ENCODE measurements around the gene DGKG. TPM values are rescaled to one million over a fixed set of nuclear protein-coding genes. Genes with fewer than 3 reads are reported as not detected.

DGKG gene
- total RNA-seq, 1 donor from 2014 or later, result 0.22 TPM

GRCh38 chr3:186284349-186284652, 77.7 kb downstream of the DGKG start:
- no peak overlapping the region for H3K27ac ChIP-seq
- H3K4me1 ChIP-seq, result no peaks in the 10 kb centered on the region
- H3F3A ChIP-seq (ENCODE audit: low read depth), result no peaks in the 10 kb centered on the region
- no peak overlapping the region for H3K27ac Mint-ChIP-seq
- H3K9me3 ChIP-seq (ENCODE audit: low read depth), result no peaks in the 10 kb centered on the region
- H3K4me3 Mint-ChIP-seq, result no peak overlapping the region
- no peaks in the 10 kb centered on the region for H4K20me1 ChIP-seq (ENCODE audit: low read depth)
- no peaks in the 10 kb centered on the region for H3K27me3 ChIP-seq
- H3K36me3 ChIP-seq, result no peaks in the 10 kb centered on the region
- TF ChIP-seq, protein P1, sequence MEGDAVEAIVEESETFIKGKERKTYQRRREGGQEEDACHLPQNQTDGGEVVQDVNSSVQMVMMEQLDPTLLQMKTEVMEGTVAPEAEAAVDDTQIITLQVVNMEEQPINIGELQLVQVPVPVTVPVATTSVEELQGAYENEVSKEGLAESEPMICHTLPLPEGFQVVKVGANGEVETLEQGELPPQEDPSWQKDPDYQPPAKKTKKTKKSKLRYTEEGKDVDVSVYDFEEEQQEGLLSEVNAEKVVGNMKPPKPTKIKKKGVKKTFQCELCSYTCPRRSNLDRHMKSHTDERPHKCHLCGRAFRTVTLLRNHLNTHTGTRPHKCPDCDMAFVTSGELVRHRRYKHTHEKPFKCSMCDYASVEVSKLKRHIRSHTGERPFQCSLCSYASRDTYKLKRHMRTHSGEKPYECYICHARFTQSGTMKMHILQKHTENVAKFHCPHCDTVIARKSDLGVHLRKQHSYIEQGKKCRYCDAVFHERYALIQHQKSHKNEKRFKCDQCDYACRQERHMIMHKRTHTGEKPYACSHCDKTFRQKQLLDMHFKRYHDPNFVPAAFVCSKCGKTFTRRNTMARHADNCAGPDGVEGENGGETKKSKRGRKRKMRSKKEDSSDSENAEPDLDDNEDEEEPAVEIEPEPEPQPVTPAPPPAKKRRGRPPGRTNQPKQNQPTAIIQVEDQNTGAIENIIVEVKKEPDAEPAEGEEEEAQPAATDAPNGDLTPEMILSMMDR (IDR thresholded peaks at IDR 0.05), result no peak
- TF ChIP-seq EZH2phosphoT487 (IDR thresholded peaks at IDR 0.05) (no peak), EZH2 (IDR thresholded peaks at IDR 0.05) (no peak)
- H3K9ac ChIP-seq, result no peak overlapping the region
- no peaks in the 10 kb centered on the region for H3K79me2 ChIP-seq (ENCODE audit: low read depth)
- H3K36me3 Mint-ChIP-seq, result no peaks in the 10 kb centered on the region
- no peaks in the 10 kb centered on the region for H3K4me1 Mint-ChIP-seq
- no peaks in the 10 kb centered on the region for H3K9me3 Mint-ChIP-seq
- no peaks in the 10 kb centered on the region for H3K27me3 Mint-ChIP-seq (ENCODE audit: insufficient read depth, low read depth)
- DNase-seq (ENCODE audit: low spot score), result no peak
- no peak overlapping the region for H3K4me3 ChIP-seq
- H2AFZ ChIP-seq (replicated peaks), result no peak overlapping the region
- H3K4me2 ChIP-seq, result no peak overlapping the region

GRCh38 chr3:186283651-186284348, 78.2 kb downstream of the DGKG start:
- Histone ChIP-seq H3K9me3 (ENCODE audit: low read depth) (no peaks in the 10 kb centered on the region), H3K9ac (no peak overlapping the region), H3K4me1 (no peaks in the 10 kb centered on the region), H3K4me2 (no peak overlapping the region), H4K20me1 (ENCODE audit: low read depth) (no peaks in the 10 kb centered on the region), H3K27ac (no peak overlapping the region), H3F3A (ENCODE audit: low read depth) (no peaks in the 10 kb centered on the region), H3K79me2 (ENCODE audit: low read depth) (no peaks in the 10 kb centered on the region), H3K36me3 (no peaks in the 10 kb centered on the region), H3K4me3 (no peak overlapping the region), H3K27me3 (no peaks in the 10 kb centered on the region), H2AFZ (replicated peaks) (no peak overlapping the region)
- Mint-ChIP-seq H3K4me3 (no peak overlapping the region), H3K4me1 (no peaks in the 10 kb centered on the region), H3K9me3 (no peaks in the 10 kb centered on the region), H3K36me3 (no peaks in the 10 kb centered on the region), H3K27ac (no peak overlapping the region), H3K27me3 (ENCODE audit: insufficient read depth, low read depth) (no peaks in the 10 kb centered on the region)
- DNase-seq (ENCODE audit: low spot score), result no peak
- TF ChIP-seq EZH2 (IDR thresholded peaks at IDR 0.05), result no peak
- TF ChIP-seq EZH2phosphoT487 (IDR thresholded peaks at IDR 0.05), result no peak
- TF ChIP-seq, protein P1 (IDR thresholded peaks at IDR 0.05), result no peak

DNA sequence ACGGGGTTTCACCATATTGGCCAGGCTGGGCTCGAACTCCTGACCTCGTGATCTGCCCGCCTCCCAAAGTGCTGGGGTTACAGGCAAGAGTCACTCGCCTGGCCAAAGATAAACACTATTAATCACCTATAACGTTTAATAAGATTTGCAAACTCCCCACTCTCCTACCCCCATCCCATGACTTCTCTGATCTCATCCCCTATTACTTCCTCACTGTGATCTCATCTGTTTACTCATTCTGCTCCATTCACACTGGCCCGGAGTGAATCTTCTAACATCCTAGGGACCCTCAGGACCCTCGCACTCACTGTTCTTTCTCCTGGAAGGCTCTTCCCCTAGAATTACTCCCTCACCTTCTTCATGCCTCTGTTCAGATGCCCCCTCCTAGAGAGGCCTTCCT, 78.9 kb downstream of the DGKG start:
- H3K27ac Mint-ChIP-seq, result no peak overlapping the region
- H3K4me1 Mint-ChIP-seq, result no peaks in the 10 kb centered on the region
- H3K27me3 Mint-ChIP-seq (ENCODE audit: insufficient read depth, low read depth), result no peaks in the 10 kb centered on the region
- H3K36me3 Mint-ChIP-seq, result no peaks in the 10 kb centered on the region
- H3K27ac ChIP-seq, result no peak overlapping the region
- H3K9ac ChIP-seq, result no peak overlapping the region
- no peaks in the 10 kb centered on the region for H3K79me2 ChIP-seq (ENCODE audit: low read depth)
- TF ChIP-seq, protein P1 (IDR thresholded peaks at IDR 0.05), result no peak
- no peak for TF ChIP-seq EZH2phosphoT487 (IDR thresholded peaks at IDR 0.05)
- no peak for TF ChIP-seq EZH2 (IDR thresholded peaks at IDR 0.05)
- H3K4me3 ChIP-seq, result no peak overlapping the region
- no peak overlapping the region for H3K4me2 ChIP-seq
- no peak for DNase-seq (ENCODE audit: low spot score)
- no peaks in the 10 kb centered on the region for H3K9me3 ChIP-seq (ENCODE audit: low read depth)
- no peaks in the 10 kb centered on the region for H3K4me1 ChIP-seq
- H4K20me1 ChIP-seq (ENCODE audit: low read depth), result no peaks in the 10 kb centered on the region
- no peaks in the 10 kb centered on the region for H3F3A ChIP-seq (ENCODE audit: low read depth)
- H3K27me3 ChIP-seq, result peaks cover 4% of the 10 kb centered on the region
- no peak overlapping the region for H3K4me3 Mint-ChIP-seq
- no peaks in the 10 kb centered on the region for H3K9me3 Mint-ChIP-seq
- H3K36me3 ChIP-seq, result no peaks in the 10 kb centered on the region
- H2AFZ ChIP-seq (replicated peaks), result no peak overlapping the region
